Ectodermal cell (in vitro differentiated cells): ENCODE measurements around the gene TMUB2.
"Not testable (repeated sequence)": the region's sequence is repeated elsewhere in the genome, so short reads cannot be mapped to it uniquely, and the experiment has no call there.

Source experiments
- H3K27ac ChIP-seq: 2 replicates; pipeline ENCODE4 v1.7.0; 2013; ENCODE audit warnings: mild to moderate bottlenecking, low read depth, low read length; ENCODE audit not compliant: insufficient read depth, poor library complexity, severe bottlenecking
- H3K27me3 ChIP-seq: 2 replicates; pipeline ENCODE4 v1.7.0; 2013; ENCODE audit warnings: mild to moderate bottlenecking, low read length; ENCODE audit not compliant: insufficient read depth, control insufficient read depth, poor library complexity, severe bottlenecking
- H3K36me3 ChIP-seq: one replicate; pipeline ENCODE4 v1.7.0; 2013; ENCODE audit warnings: low read length; ENCODE audit not compliant: control insufficient read depth, insufficient read depth
- H3K4me1 ChIP-seq: one replicate; pipeline ENCODE4 v1.7.0; 2013; ENCODE audit warnings: low read length; ENCODE audit not compliant: control insufficient read depth, insufficient read depth
- H3K4me3 ChIP-seq: 2 replicates; pipeline ENCODE4 v1.7.0; 2013; ENCODE audit warnings: low read depth, low read length, control low read depth; ENCODE audit not compliant: insufficient read depth
- H3K9me3 ChIP-seq: 2 replicates; pipeline ENCODE4 v1.7.0; 2013; ENCODE audit warnings: mild to moderate bottlenecking, low read length, moderate library complexity; ENCODE audit not compliant: control insufficient read depth
- WGBS, 2 experiments: methylation state at CpG; one replicate each; pipeline ENCODE4 v1.1.7; 2013; ENCODE audit warnings: missing lambda C conversion rate in 2 of 2; 5-methylcytosine and 5-hydroxymethylcytosine counted together

The TMUB2 gene

GRCh38 chr17:44233582-44233981 is 46.8 kb downstream of the TMUB2 start:
- H3K4me1 ChIP-seq, result no peaks in the 10 kb centered on the region
- WGBS, 2 experiments, result 89 to 95% methylated on average over 5 of the region's 5 CpGs
- no peaks in the 10 kb centered on the region for H3K9me3 ChIP-seq

GRCh38 chr17:44235583-44235936 is 48.8 kb downstream of the TMUB2 start:
- Histone ChIP-seq H3K27ac (no peak overlapping the region), H3K36me3 (no peaks in the 10 kb centered on the region), H3K4me1 (no peaks in the 10 kb centered on the region), H3K9me3 (no peaks in the 10 kb centered on the region), H3K4me3 (no peak overlapping the region), H3K27me3 (no peaks in the 10 kb centered on the region)
- 78 to 80% methylated on average over 5 of the region's 5 CpGs for WGBS, 2 experiments

More at GRCh38 chr17:44233582-44233981, 46.8 kb downstream of the TMUB2 start:
- H3K27ac ChIP-seq, result no peak overlapping the region
- H3K27me3 ChIP-seq, result no peaks in the 10 kb centered on the region
- H3K4me3 ChIP-seq, result no peak overlapping the region
- H3K36me3 ChIP-seq, result no peaks in the 10 kb centered on the region

GRCh38 chr17:44236444-44236991 is 49.7 kb downstream of the TMUB2 start:
- no peaks in the 10 kb centered on the region for H3K4me1 ChIP-seq
- H3K36me3 ChIP-seq, result no peaks in the 10 kb centered on the region
- H3K9me3 ChIP-seq, result no peaks in the 10 kb centered on the region
- WGBS, 2 experiments, result 82 to 85% methylated on average over 5 of the region's 5 CpGs
- H3K27ac ChIP-seq, result no peak overlapping the region
- H3K27me3 ChIP-seq, result no peaks in the 10 kb centered on the region
- H3K4me3 ChIP-seq, result no peak overlapping the region

DNA sequence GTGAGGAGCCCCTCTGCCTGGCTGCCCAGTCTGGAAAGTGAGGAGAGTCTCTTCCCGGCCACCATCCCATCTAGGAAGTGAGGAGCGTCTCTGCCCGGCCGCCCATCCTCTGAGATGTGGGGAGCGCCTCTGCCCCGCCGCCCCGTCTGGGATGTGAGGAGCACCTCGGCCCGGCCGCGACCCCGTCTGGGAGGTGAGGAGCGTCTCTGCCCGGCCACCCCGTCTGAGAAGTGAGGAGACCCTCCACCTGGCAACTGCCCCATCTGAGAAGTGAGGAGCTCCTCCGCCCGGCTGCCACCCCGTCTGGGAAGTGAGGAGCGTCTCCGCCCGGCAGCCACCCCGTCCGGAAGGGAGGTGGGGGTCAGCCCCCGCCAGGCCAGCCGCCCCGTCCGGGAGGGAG is 51.1 kb downstream of the TMUB2 start:
- H3K4me3 ChIP-seq, H3K4me1 ChIP-seq, H3K9me3 ChIP-seq, H3K36me3 ChIP-seq, H3K27me3 ChIP-seq, H3K27ac ChIP-seq: not testable (repeated sequence)
- 94 to 98% methylated on average over 18 to 25 of the region's 28 CpGs for WGBS, 2 experiments

DNA sequence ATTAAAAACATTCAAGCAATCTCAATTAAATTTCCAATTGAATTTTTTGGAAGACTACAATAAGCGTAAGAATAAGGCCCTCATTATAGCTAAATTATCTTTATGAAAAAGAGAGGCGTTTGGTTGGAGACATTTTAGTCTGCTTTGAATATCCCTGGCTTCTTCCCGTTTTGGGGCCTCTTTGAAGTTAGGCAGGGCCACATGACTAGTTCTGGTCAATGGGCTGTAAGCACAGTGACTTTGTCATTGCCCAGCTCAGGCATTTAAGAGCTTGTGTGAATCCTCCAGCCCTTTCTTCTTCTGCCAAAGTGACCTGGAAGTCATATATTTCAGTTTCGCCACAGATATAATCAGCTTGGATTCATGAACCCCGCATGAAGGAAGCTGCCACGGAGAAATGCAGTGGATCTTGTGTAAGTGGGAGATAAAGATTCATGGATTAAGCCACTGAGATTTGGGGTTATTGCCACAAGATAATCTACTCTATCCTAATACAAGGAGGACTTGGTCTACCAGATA is 54.4 kb downstream of the TMUB2 start:
- WGBS, 2 experiments, result 78 to 86% methylated on average over 6 of the region's 6 CpGs
- Histone ChIP-seq H3K36me3 (no peaks in the 10 kb centered on the region), H3K4me1 (no peaks in the 10 kb centered on the region), H3K27me3 (no peaks in the 10 kb centered on the region), H3K4me3 (no peak overlapping the region), H3K9me3 (no peaks in the 10 kb centered on the region), H3K27ac (no peak overlapping the region)
